AG04450 (cell line): Measurements from ENCODE around the gene RPTOR. TPM values are rescaled to one million over a fixed set of nuclear protein-coding genes. Genes with fewer than 3 reads are reported as not detected.

ENCODE experiments used
- CTCF ChIA-PET: fragments of 300-600, 350-600 bp; formaldehyde crosslinking; extraction: SDS; loops from one replicate; lab custom pipeline; 2022; ENCODE audit warnings: antibody characterized with exemption, inconsistent platforms; lab: Charles Lee
- POLR2A ChIA-PET: fragments of 350-600 bp; formaldehyde crosslinking; extraction: SDS; loops from one replicate; lab custom pipeline; 2021; ENCODE audit warnings: antibody characterized with exemption, inconsistent platforms; lab: Yijun Ruan, JAX
- DNase-seq: peaks from one replicate; pipeline ENCODE4 v3.0.0-alpha.2; 2011; ENCODE audit warnings: low read depth, low spot score
- H3K27ac ChIP-seq: one replicate; pipeline ENCODE4 v1.5.1; 2012; ENCODE audit warnings: low read depth, low read length, control low read depth
- H3K27me3 ChIP-seq: one replicate; pipeline ENCODE4 v1.6.0; 2012; ENCODE audit warnings: low read length; ENCODE audit not compliant: control insufficient read depth, insufficient read depth
- H3K4me3 ChIP-seq: 2 replicates; pipeline ENCODE4 v1.5.1; 2011; ENCODE audit warnings: mild to moderate bottlenecking, low read depth, low read length, control low read depth
- H3K9me3 ChIP-seq: 2 replicates; pipeline ENCODE4 v1.5.1; 2012; ENCODE audit warnings: low read length; ENCODE audit not compliant: control insufficient read depth, insufficient read depth
- polyA plus RNA-seq: library from polyadenylated mRNA; depleted of rRNA; stranded (reverse); fragments of >200 nt; gene quantifications from 2 replicates; pipeline ENCODE4 v1.2.3, GENCODE V29; 2011
- TF ChIP-seq, protein P1 (sequence below): IDR thresholded peaks from 2 replicates; pipeline ENCODE4 v1.5.1; 2011; ENCODE audit warnings: low read depth, low read length, control low read depth, inconsistent platforms

Gene RPTOR
- polyA plus RNA-seq, 1 experiment = 6.2 TPM

GRCh38 chr17:80639658-80640057 is 95.0 kb downstream of the RPTOR start:
- Histone ChIP-seq H3K4me3 (no peak overlapping the region), H3K27ac (no peak overlapping the region), H3K27me3 (no peaks in the 10 kb centered on the region), H3K9me3 (peaks cover 2% of the 10 kb centered on the region; the same call in 1 of the 2 replicates)
- ChIA-PET CTCF (no interaction called here), POLR2A (no interaction called here)
- TF ChIP-seq, protein P1, sequence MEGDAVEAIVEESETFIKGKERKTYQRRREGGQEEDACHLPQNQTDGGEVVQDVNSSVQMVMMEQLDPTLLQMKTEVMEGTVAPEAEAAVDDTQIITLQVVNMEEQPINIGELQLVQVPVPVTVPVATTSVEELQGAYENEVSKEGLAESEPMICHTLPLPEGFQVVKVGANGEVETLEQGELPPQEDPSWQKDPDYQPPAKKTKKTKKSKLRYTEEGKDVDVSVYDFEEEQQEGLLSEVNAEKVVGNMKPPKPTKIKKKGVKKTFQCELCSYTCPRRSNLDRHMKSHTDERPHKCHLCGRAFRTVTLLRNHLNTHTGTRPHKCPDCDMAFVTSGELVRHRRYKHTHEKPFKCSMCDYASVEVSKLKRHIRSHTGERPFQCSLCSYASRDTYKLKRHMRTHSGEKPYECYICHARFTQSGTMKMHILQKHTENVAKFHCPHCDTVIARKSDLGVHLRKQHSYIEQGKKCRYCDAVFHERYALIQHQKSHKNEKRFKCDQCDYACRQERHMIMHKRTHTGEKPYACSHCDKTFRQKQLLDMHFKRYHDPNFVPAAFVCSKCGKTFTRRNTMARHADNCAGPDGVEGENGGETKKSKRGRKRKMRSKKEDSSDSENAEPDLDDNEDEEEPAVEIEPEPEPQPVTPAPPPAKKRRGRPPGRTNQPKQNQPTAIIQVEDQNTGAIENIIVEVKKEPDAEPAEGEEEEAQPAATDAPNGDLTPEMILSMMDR = no peak
- no peak for DNase-seq

GRCh38 chr17:80640366-80641084 is 95.9 kb downstream of the RPTOR start:
- POLR2A ChIA-PET = no interaction called here

DNA sequence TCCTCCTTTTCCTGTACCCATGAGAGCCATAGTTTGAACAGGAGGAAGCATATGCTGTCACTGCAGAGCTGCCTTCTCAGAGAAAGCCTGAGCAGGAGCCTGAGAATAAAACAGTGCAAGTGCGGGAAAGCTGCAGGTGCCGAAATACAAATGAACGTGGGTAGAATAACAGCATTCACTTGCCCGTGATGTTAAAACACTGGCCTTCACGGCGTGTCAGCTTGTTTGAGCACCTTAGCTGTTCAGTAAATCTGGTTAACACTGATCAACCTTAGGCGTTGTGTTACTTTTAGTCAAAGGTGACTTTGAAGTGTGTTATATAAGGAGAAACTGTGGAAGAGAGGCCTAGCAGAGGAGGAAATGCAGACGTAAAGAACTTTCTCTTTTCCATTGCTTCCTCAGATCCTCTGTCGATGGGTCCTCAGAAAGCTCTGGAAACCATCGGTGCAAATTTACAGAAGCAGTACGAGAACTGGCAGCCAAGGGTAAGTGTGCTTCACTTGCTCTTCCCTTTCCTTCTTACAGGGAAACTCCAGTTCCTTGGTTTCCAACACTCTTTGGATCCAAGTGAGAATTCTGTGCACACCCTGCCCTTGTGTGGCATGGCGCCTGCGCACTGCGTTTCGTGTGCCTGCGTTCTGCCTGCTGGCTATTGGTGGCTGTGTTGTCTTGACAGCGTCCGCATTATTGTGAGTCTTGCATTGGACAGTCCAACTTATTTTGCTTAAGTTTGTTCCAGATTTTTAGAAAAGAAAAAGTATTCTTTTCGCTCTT is 98.9 kb downstream of the RPTOR start:
- POLR2A ChIA-PET = no interaction called here
- DNase-seq = no peak
- CTCF ChIA-PET = no interaction called here

More at GRCh38 chr17:80640366-80641084, 95.9 kb downstream of the RPTOR start:
- Histone ChIP-seq H3K27ac (no peak overlapping the region), H3K27me3 (no peaks in the 10 kb centered on the region), H3K9me3 (peaks cover 2% of the 10 kb centered on the region; the same call in 1 of the 2 replicates), H3K4me3 (no peak overlapping the region)
- CTCF ChIA-PET = no interaction called here
- TF ChIP-seq, protein P1 = no peak
- no peak for DNase-seq

DNA sequence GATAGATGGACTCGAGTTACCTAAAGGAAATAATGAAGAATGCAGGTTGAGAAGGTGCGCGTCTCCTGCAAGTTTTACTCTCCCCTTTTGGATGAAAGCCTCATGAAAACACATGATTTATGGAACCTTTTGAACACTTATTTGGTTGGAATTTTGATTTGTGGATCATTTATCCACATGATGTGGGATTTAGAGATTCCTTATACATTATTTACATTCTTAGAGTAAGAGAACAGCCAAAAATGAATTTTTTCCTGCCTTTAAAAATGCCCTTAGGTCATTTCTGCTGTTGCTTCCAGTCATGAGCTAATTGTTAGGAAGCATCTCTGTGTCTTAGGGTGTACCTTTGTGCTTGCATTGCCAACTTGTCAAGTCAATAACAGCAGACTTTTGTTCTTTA is 99.9 kb downstream of the RPTOR start:
- CTCF ChIA-PET = no interaction called here
- TF ChIP-seq, protein P1 = no peak

More for the DNA sequence above, 98.9 kb downstream of the RPTOR start:
- peaks cover 2% of the 10 kb centered on the region; the same call in 1 of the 2 replicates for H3K9me3 ChIP-seq
- no peaks in the 10 kb centered on the region for H3K27me3 ChIP-seq
- TF ChIP-seq, protein P1 = no peak
- no peak overlapping the region for H3K4me3 ChIP-seq
- no peak overlapping the region for H3K27ac ChIP-seq

More for the DNA sequence above, 99.9 kb downstream of the RPTOR start:
- H3K27me3 ChIP-seq = no peaks in the 10 kb centered on the region
- POLR2A ChIA-PET = no interaction called here
- no peak overlapping the region for H3K27ac ChIP-seq
- peaks cover 2% of the 10 kb centered on the region; the same call in 1 of the 2 replicates for H3K9me3 ChIP-seq
- no peak for DNase-seq
- H3K4me3 ChIP-seq = no peak overlapping the region
